ENCODE data around the gene C18orf63. TPM values are rescaled to one million over a fixed set of nuclear protein-coding genes. Genes with fewer than 3 reads are reported as not detected.

C18orf63 gene
- total RNA-seq, 1 donor from 2014 or later = not detected

GRCh38 chr18:74392323-74392722 is 76.7 kb downstream of the C18orf63 start:
- ATAC-seq (ENCODE audit: poor library complexity) (no peak), DNase-seq (no peak)
- intact Hi-C loops (cut with DNase I) = no loop called here

DNA sequence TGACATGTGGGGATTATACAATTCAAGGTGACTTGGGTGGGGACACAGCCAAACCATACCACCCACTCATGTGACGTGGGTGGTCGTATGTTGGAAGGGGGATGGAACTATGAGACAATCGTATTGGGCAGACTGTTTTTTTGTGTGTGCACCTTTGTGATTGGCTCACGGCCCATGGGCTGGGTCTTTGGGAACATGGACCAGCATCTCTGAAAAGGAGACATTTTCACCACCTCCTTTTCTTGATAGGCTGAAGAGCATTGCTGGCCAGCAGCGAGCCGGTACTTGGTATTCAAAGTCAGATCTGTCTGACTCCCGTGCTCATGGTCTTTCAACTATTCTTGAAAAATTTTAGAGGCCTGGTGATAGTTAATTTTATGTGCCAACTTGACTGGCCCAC is 79.4 kb downstream of the C18orf63 start:
- intact Hi-C loops (cut with DNase I) = no loop called here

GRCh38 chr18:74395648-74396154 is 80.1 kb downstream of the C18orf63 start:
- DNase-seq = no peak
- ATAC-seq (ENCODE audit: poor library complexity) = no peak
- intact Hi-C loops (cut with DNase I) = no loop called here

More for the DNA sequence above, 79.4 kb downstream of the C18orf63 start:
- ATAC-seq (ENCODE audit: poor library complexity) (no peak), DNase-seq (no peak)

- ATAC-seq (ENCODE audit: poor library complexity) (peak; percentile 47), DNase-seq (no peak)
- intact Hi-C loops (cut with DNase I) = no loop called here
Observed at GRCh38 chr18:74396171-74397169, 80.8 kb downstream of the C18orf63 start.

GRCh38 chr18:74397572-74397971 is 81.9 kb downstream of the C18orf63 start:
- DNase-seq (no peak), ATAC-seq (ENCODE audit: poor library complexity) (no peak)
- intact Hi-C loops (cut with DNase I) = no loop called here

DNA sequence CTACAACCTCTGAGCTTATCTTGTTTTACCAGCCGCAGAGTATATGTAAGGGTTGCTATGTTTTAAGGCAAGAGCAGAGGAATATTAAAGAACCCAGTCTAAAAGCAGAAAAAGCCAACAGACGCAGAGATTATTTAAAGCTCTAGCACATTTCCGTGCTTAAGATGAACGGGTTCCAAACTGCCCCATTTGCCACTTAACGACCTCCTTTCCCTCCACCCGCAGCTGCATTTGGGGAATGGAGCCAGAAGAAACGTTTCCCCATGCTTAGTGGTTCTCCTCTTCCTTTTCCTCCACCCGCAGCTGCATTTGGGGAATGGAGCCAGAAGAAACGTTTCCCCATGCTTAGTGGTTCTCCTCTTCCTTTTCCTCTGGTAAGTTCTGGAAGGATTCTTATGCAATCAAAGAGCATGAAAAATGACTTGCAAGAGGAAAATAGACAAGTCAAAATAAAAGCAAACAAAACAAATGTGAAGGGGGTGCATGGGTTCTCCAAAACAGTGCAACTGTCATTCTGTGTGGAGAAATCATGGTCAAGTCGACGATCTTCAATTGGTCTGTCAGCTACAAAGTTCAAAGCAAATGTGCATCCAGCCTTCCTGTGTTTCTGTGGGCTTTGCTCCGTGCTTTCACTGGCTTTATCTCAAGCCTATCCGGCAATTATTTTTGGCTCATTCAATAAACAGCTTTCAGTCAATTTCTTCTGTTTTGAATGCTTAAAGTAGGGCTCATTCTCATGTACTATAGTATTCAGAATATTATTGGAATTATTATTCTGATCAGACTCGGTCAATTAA is 83.7 kb downstream of the C18orf63 start:
- intact Hi-C loops (cut with DNase I) = no loop called here
- DNase-seq = peak; percentile 54
- peak; percentile 78 for ATAC-seq (ENCODE audit: poor library complexity)

DNA sequence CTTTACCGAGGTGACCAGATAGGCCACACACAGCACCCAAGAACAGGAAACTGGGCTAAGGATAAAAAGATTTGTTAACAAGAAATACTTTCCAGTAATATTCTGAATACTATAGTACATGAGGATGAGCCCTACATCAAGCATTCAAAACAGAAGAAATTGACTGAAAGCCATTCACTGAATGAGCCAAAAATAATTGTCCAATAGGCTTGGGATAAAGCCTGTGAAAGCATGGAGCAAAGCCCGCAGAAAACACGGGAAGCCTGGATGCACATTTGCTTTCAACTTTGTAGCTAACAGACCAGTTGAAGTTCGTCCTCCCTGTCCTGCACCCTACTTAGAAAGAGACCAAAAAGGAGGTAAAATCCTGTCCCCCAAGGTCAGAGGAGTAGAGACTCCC is 85.2 kb downstream of the C18orf63 start:
- ATAC-seq (ENCODE audit: poor library complexity) = no peak
- DNase-seq = no peak
- intact Hi-C loops (cut with DNase I) = no loop called here

GRCh38 chr18:74402806-74403433 is 87.3 kb downstream of the C18orf63 start:
- DNase-seq (no peak), ATAC-seq (ENCODE audit: poor library complexity) (no peak)
- intact Hi-C loops (cut with DNase I) = no loop called here

- no peak for ATAC-seq (ENCODE audit: poor library complexity)
- intact Hi-C loops (cut with DNase I) = no loop called here
- no peak for DNase-seq
Observed at GRCh38 chr18:74407888-74408287, 92.2 kb downstream of the C18orf63 start.

Other genes with a start within 250 kb of the C18orf63 start
- not detected for gene FBXO15, start 168.0 kb upstream of the C18orf63 start, total RNA-seq
- gene TIMM21, start 167.3 kb upstream of the C18orf63 start, total RNA-seq = 158 TPM
- gene CYB5A, start 23.9 kb upstream of the C18orf63 start, total RNA-seq = 101 TPM
- 3.3 TPM for gene DIPK1C, start 141.5 kb downstream of the C18orf63 start, total RNA-seq
- 54.5 TPM for gene CNDP2, start 180.5 kb downstream of the C18orf63 start, total RNA-seq
- not detected for gene CNDP1, start 218.7 kb downstream of the C18orf63 start, total RNA-seq